C4-2B (cell line): ENCODE measurements around the gene BANK1.

ENCODE experiments used
- CTCF ChIP-seq: fragments of 450-650 bp; conservative IDR thresholded peaks from 2 replicates; pipeline ENCODE4 v1.5.1; 2017; ENCODE audit warnings: mild to moderate bottlenecking
- ZFX ChIP-seq: fragments of 450-650 bp; IDR thresholded peaks from 2 replicates; pipeline ENCODE4 v1.6.1; 2017

GRCh38 chr4:101942891-101943290 lies 152.4 kb downstream of the BANK1 start:
- no peak for TF ChIP-seq CTCF
- no peak for TF ChIP-seq ZFX
